Gastroesophageal sphincter (tissue), 3 donors: Measurements from ENCODE around the gene TMEM191B.
"Not testable (repeated sequence)": the region's sequence is repeated elsewhere in the genome, so short reads cannot be mapped to it uniquely, and the experiment has no call there.

Experiments used
- CTCF ChIP-seq, 4 experiments: fragments of 200-600 bp in 2 of 4; fragments of 450-650 bp in 2 of 4; sonication (generic) in 1 of 4; IDR thresholded peaks; one replicate each; pipeline ENCODE4 v1.5.1; 2017 to 2019; ENCODE audit warnings: antibody characterized with exemption in 4 of 4, mild to moderate bottlenecking in 2 of 4, moderate library complexity in 2 of 4
- POLR2A ChIP-seq, 2 donors: fragments of 450-650 bp; IDR thresholded peaks; one replicate each; pipeline ENCODE4 v1.6.1; 2017; ENCODE audit warnings: antibody characterized with exemption in 2 of 2, mild to moderate bottlenecking in 2 of 2, moderate library complexity in 1 of 2

- TF ChIP-seq CTCF, POLR2A (IDR thresholded peaks at IDR 0.05): not testable (repeated sequence)
Measured at GRCh38 chr22:18577090-18577818, 49.7 kb downstream of the TMEM191B start.
